ENCODE results near the gene ANKRD33B. TPM values are rescaled to one million over a fixed set of nuclear protein-coding genes. Genes with fewer than 3 reads are reported as not detected.
"Not testable (repeated sequence)": the region's sequence is repeated elsewhere in the genome, so short reads cannot be mapped to it uniquely, and the experiment has no call there.

Gene ANKRD33B
- polyA plus RNA-seq, 4 donors = 1.5 to 5.5 (median 1.6) TPM

- DNase-seq (ENCODE audit: low read depth in 4 of 4, low spot score in 3 of 4) = no peak
These were observed 89.2 kb downstream of the ANKRD33B start for GRCh38 chr5:10653043-10653442.

GRCh38 chr5:10653751-10654400 lies 90.0 kb downstream of the ANKRD33B start:
- DNase-seq (ENCODE audit: low read depth in 4 of 4, low spot score in 3 of 4) = no peak

GRCh38 chr5:10654566-10654965 lies 90.7 kb downstream of the ANKRD33B start:
- no peak for DNase-seq (ENCODE audit: low read depth in 4 of 4, low spot score in 3 of 4)

- DNase-seq (ENCODE audit: low read depth in 4 of 4, low spot score in 3 of 4) = no peak
These were observed 91.5 kb downstream of the ANKRD33B start for GRCh38 chr5:10655161-10655971.

GRCh38 chr5:10655972-10656830 lies 92.3 kb downstream of the ANKRD33B start:
- no peak for DNase-seq (ENCODE audit: low read depth in 4 of 4, low spot score in 3 of 4)

- DNase-seq (ENCODE audit: low read depth in 4 of 4, low spot score in 3 of 4) = no peak
These were observed 94.4 kb downstream of the ANKRD33B start for GRCh38 chr5:10658265-10658664.

- no peak for DNase-seq (ENCODE audit: low read depth in 4 of 4, low spot score in 3 of 4)
These were observed 96.3 kb downstream of the ANKRD33B start for GRCh38 chr5:10660135-10660534.

GRCh38 chr5:10660720-10661387 lies 97.0 kb downstream of the ANKRD33B start:
- DNase-seq (ENCODE audit: low read depth in 4 of 4, low spot score in 3 of 4) = no peak

GRCh38 chr5:10661401-10661800 lies 97.5 kb downstream of the ANKRD33B start:
- no peak for DNase-seq (ENCODE audit: low read depth in 4 of 4, low spot score in 3 of 4)

- no peak for DNase-seq (ENCODE audit: low read depth in 4 of 4, low spot score in 3 of 4)
These were observed 98.2 kb downstream of the ANKRD33B start for GRCh38 chr5:10662083-10662482.

GRCh38 chr5:10662661-10663488 lies 99.0 kb downstream of the ANKRD33B start:
- DNase-seq (ENCODE audit: low read depth in 4 of 4, low spot score in 3 of 4) = no peak

GRCh38 chr5:10663489-10664179 lies 99.8 kb downstream of the ANKRD33B start:
- DNase-seq (ENCODE audit: low read depth in 4 of 4, low spot score in 3 of 4) = no peak

GRCh38 chr5:10664180-10664769 lies 100.4 kb downstream of the ANKRD33B start:
- not testable (repeated sequence) for DNase-seq (ENCODE audit: low read depth in 4 of 4, low spot score in 3 of 4)

- no peak for DNase-seq (ENCODE audit: low read depth in 4 of 4, low spot score in 3 of 4)
These were observed 101.9 kb downstream of the ANKRD33B start for GRCh38 chr5:10665799-10666198.

GRCh38 chr5:10666531-10667299 lies 102.8 kb downstream of the ANKRD33B start:
- no peak for DNase-seq (ENCODE audit: low read depth in 4 of 4, low spot score in 3 of 4)

- DNase-seq (ENCODE audit: low read depth in 4 of 4, low spot score in 3 of 4) = no peak
These were observed 103.7 kb downstream of the ANKRD33B start for GRCh38 chr5:10667431-10668057.

- no peak for DNase-seq (ENCODE audit: low read depth in 4 of 4, low spot score in 3 of 4)
These were observed 104.8 kb downstream of the ANKRD33B start for GRCh38 chr5:10668697-10669096.

- no peak for DNase-seq (ENCODE audit: low read depth in 4 of 4, low spot score in 3 of 4)
These were observed 106.1 kb downstream of the ANKRD33B start for GRCh38 chr5:10669983-10670382.

All from left renal pelvis (tissue), 4 donors.